Adrenal gland (tissue), 12 donors: Measurements from ENCODE around the gene MMP23B. TPM values are rescaled to one million over a fixed set of nuclear protein-coding genes. Genes with fewer than 3 reads are reported as not detected.
A peak's percentile ranks its signal among the peaks of the same experiment; 100 is the strongest.
"Not testable (repeated sequence)": the region's sequence is repeated elsewhere in the genome, so short reads cannot be mapped to it uniquely, and the experiment has no call there.

ENCODE experiments used
- DNase-seq, 7 donors: peaks; one replicate each; pipeline ENCODE4 v3.0.0-alpha.2; 2019 to 2020
- H3K27ac ChIP-seq, 5 donors: fragments of 200-600 bp; sonication (generic) in 4 of 5; 1 replicate in 3 of 5; 2 replicates in 2 of 5; pipeline versions ENCODE4 v1.5.1 to v1.8.0; 2016 to 2020; ENCODE audit warnings: mild to moderate bottlenecking in 1 of 5
- H3K27me3 ChIP-seq: fragments of 200-600 bp; 2 replicates; pipeline ENCODE4 v1.8.0; 2021
- H3K36me3 ChIP-seq, 2 donors: fragments of 200-600 bp; replicated peaks in 1 of 2; 1 replicate in 1 of 2; 2 replicates in 1 of 2; pipeline versions ENCODE4 v1.5.1 to v1.8.0; 2018 to 2022
- H3K4me1 ChIP-seq, 2 donors: fragments of 200-600 bp; replicated peaks in 1 of 2; 1 replicate in 1 of 2; 2 replicates in 1 of 2; pipeline versions ENCODE4 v1.5.1 to v1.8.0; 2018 to 2021
- H3K4me3 ChIP-seq, 4 donors: fragments of 200-600 bp; sonication (generic) in 3 of 4; one replicate each; pipeline ENCODE4 v1.5.1; 2016 to 2018
- H3K9me3 ChIP-seq, 3 donors: fragments of 200-600 bp; sonication (generic) in 1 of 3; replicated peaks in 1 of 3; 1 replicate in 2 of 3; 2 replicates in 1 of 3; pipeline versions ENCODE4 v1.5.1 to v1.8.0; 2016 to 2021
- CTCF ChIP-seq, 6 experiments: fragments of 450-650 bp in 4 of 6; fragments of 200-600 bp in 2 of 6; sonication (generic) in 1 of 6; IDR thresholded peaks; 1 replicate in 5 of 6; 2 replicates in 1 of 6; pipeline versions ENCODE4 v1.5.1 to v1.8.0; 2016 to 2021; ENCODE audit warnings: antibody characterized with exemption in 6 of 6, mild to moderate bottlenecking in 2 of 6, moderate library complexity in 1 of 6
- POLR2A ChIP-seq, 2 donors: fragments of 450-650 bp; IDR thresholded peaks; one replicate each; pipeline ENCODE4 v1.6.1; 2017; ENCODE audit warnings: antibody characterized with exemption in 2 of 2, mild to moderate bottlenecking in 2 of 2, moderate library complexity in 1 of 2
- WGBS, 4 donors: extraction: QIAGEN DNeasy Blood & Tissue Kit in 2 of 4; methylation state at CpG; one replicate each; pipeline versions ENCODE4 v1.1.5 to v1.1.7; 2013 to 2017; 5-methylcytosine and 5-hydroxymethylcytosine counted together
- intact Hi-C, 2 donors: fragments of 100-400 bp; cut with DNase I; formaldehyde crosslinking; loops; one replicate each; pipeline versions ENCODE4 v1.14.1 to v1.15.0; 2022 to 2023
- polyA plus RNA-seq, 3 donors: library from polyadenylated mRNA; stranded (reverse); fragments of 200-250 nt in 2 of 3; fragments of 350-450 nt in 1 of 3; fragmentation: Illumina TruSeq in 1 of 3; extraction: RNeasy Lipid Tissue Mini Kit (QIAGEN cat#74804) in 1 of 3; gene quantifications; one replicate each; pipeline ENCODE4 v1.2.3, GENCODE V29; 2013 to 2014
- total RNA-seq, 9 donors: library from RNA; depleted of rRNA in 4 of 9; stranded (reverse); fragments of >200 nt in 4 of 9; fragments of 120-200 nt in 1 of 9; fragmentation: NEBNext Ultra II Directional in 1 of 9; extraction: Animal tissue kit (Norgen Biotek cat#: 25700) in 1 of 9; gene quantifications; one replicate each; pipeline versions ENCODE4 v1.1.0 to v1.2.4, GENCODE V29; 2013 to 2023
- donor health status: healthy with polysubstance abuse.
- donor health status: Bipolar disorder and iron deficiency.
- donor health status: DM: yes; HTN: yes; CAD: no.
- donor health status: DM: no; HTN: no; CAD: no.
- donor health status: DM: no; HTN: no; CAD: no.
- donor health status: DM: yes; HTN: yes; CAD: no.

Gene MMP23B
- total and polyA plus RNA-seq, 12 donors, result 1.6 to 28.0 (median 9.8) TPM; not detected in 1

GRCh38 chr1:1658583-1659549, 26.9 kb downstream of the MMP23B start, which contains the start of gene CDK11B:
Gene CDK11B, minus strand, starts transcription at chr1:1659004. Its CDS starts 1,519 bp downstream, at chr1:1657485.
- peak; percentile 92 to 99 (median 94) for DNase-seq
- Histone ChIP-seq H3K4me3 (peak within 1 kb of the TSS in 3 of 4 donors; percentile 62 to 89 (median 73)), H3K36me3 (peaks cover 5 to 31% of the 10 kb centered on the region in 2 donors), H3K27ac (peak within 1 kb of the TSS; percentile 77 to 100 (median 98))
- WGBS, 4 donors, result 0% methylated on average over 62 to 65 of the region's 96 CpGs; no CpG with 5 or more reads in 2 of the 4 donors
- intact Hi-C loops, H3K27me3 ChIP-seq, H3K4me1 ChIP-seq, H3K9me3 ChIP-seq: not testable (repeated sequence)
- TF ChIP-seq CTCF (IDR thresholded peaks at IDR 0.05), result peak in 5 of 6 experiments; percentile 20 to 45 (median 31)
- TF ChIP-seq POLR2A (IDR thresholded peaks at IDR 0.05), result peak in 1 of 2 donors; percentile 67

- Histone ChIP-seq H3K27ac (peak overlapping the region in 3 of 5 donors; percentile 14 to 72 (median 52)), H3K36me3 (peaks cover 0 to 20% of the 10 kb centered on the region in 2 donors)
- H3K9me3 ChIP-seq, H3K4me3 ChIP-seq, H3K27me3 ChIP-seq, H3K4me1 ChIP-seq, intact Hi-C loops: not testable (repeated sequence)
- peak in 1 of 7 donors; percentile 11 for DNase-seq
- WGBS, 4 donors, result 55 to 77% (median 70%) methylated on average over 4 to 9 of the region's 9 CpGs
Observed at GRCh38 chr1:1662392-1662791, 30.4 kb downstream of the MMP23B start.

GRCh38 chr1:1662830-1663560, 31.0 kb downstream of the MMP23B start:
- H3K9me3 ChIP-seq, intact Hi-C loops, H3K27me3 ChIP-seq, H3K4me3 ChIP-seq, H3K4me1 ChIP-seq: not testable (repeated sequence)
- DNase-seq, result peak in 1 of 7 donors; percentile 24
- Histone ChIP-seq H3K27ac (peak overlapping the region in 3 of 5 donors; percentile 14 to 72 (median 52)), H3K36me3 (peaks cover 0 to 20% of the 10 kb centered on the region in 2 donors)
- 65 to 79% (median 74%) methylated on average over 11 to 15 of the region's 15 CpGs for WGBS, 4 donors

- intact Hi-C loops, H3K4me1 ChIP-seq, H3K9me3 ChIP-seq, H3K27me3 ChIP-seq, H3K4me3 ChIP-seq, H3K27ac ChIP-seq: not testable (repeated sequence)
- DNase-seq, result peak in 1 of 7 donors; percentile 10
- WGBS, 4 donors, result 8 to 84% (median 79%) methylated on average over 1 to 5 of the region's 11 CpGs; no CpG with 5 or more reads in 1 of the 4 donors
- peaks cover 0 to 30% of the 10 kb centered on the region in 2 donors for H3K36me3 ChIP-seq
Observed at GRCh38 chr1:1664318-1664717, 32.3 kb downstream of the MMP23B start.

- Histone ChIP-seq H3K4me3 (no peak overlapping the region), H3K27ac (no peak overlapping the region), H3K27me3 (no peaks in the 10 kb centered on the region), H3K36me3 (peaks cover 0 to 38% of the 10 kb centered on the region in 2 donors), H3K4me1 (no peaks in the 10 kb centered on the region), H3K9me3 (no peaks in the 10 kb centered on the region)
- TF ChIP-seq CTCF (IDR thresholded peaks at IDR 0.05) (no peak), POLR2A (IDR thresholded peaks at IDR 0.05) (no peak)
- intact Hi-C loops, result no loop called here
- peak in 1 of 7 donors; percentile 19 for DNase-seq
- 86 to 94% (median 89%) methylated on average over 12 to 27 of the region's 27 CpGs for WGBS, 4 donors
Observed at GRCh38 chr1:1664941-1665814, 33.2 kb downstream of the MMP23B start.
